Kidney glomerular epithelial cell (primary cell): Measurements from ENCODE around the gene GLYAT.

Experiments
- DNase-seq: peaks from one replicate; lab custom pipeline; 2025; lab: John Stamatoyannopoulos, UW

Gene GLYAT

GRCh38 chr11:58731819-58732218, at the start of gene GLYAT:
Gene GLYAT (minus strand): TSS chr11:58731943. CDS start chr11:58724496, 7,447 bp downstream.
- DNase-seq = no peak

GRCh38 chr11:58781345-58781744, 49.6 kb upstream of the GLYAT start:
- no peak for DNase-seq

GRCh38 chr11:58780578-58780977, 48.8 kb upstream of the GLYAT start:
- no peak for DNase-seq

DNA sequence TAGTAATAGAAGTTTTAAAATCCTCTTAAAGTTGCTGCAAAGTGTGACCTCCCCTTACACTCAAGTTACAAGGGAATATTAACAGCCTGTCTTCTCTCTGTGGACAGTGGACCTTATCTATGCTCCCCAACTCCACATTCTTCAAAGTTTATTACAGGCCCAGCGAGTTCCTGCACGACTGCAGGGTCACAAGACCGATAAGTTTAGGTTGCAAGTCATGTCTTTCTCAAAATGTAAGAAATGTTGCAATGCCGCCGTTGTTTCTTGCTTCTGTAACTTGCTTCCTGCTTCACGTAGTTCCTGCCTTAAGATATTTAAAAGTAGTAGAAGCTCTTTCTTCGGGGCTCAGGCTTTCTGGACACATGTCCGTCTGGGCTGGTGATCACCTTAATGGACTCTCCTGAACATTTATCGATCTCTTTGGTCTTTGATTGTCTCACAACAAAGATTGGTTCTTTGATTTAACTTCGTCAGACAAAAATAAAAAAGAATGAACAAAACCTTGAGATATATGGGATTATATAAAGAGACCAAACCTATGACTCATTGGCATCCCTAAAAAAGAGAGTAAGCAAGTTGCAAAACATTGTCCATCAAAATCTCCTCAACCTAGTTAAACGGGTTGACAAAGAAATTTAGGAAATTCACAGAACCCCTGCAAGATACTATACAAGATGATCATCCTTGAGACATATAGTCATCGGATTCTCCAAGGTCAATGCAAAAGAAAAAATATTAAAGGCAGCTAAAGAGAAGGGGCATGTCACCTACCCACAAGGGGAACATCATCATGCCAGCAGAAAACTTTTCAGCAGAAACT, 45.4 kb upstream of the GLYAT start:
- no peak for DNase-seq

- DNase-seq = no peak
Measured at GRCh38 chr11:58775066-58775708, 43.4 kb upstream of the GLYAT start.

DNA sequence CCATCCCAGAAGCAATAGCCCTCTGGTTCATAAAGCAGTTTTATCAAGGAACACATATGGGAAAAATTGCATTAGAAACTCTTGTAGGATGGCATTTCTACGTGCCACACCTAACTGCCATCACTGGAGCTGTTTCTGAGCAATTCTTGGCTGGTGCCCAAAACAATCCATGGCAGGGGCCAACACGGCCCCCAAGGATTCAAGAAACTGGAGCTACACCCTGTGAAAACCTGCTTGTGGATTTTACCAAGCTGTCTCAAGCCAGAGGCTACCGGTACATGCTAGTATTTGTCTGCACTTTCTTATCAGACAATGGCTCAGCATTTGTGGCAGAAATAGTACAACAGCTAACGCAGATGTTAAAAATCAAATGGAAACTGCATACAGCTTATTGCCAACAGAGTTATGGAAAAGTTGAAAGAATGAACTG, 42.4 kb upstream of the GLYAT start:
- DNase-seq = no peak

DNA sequence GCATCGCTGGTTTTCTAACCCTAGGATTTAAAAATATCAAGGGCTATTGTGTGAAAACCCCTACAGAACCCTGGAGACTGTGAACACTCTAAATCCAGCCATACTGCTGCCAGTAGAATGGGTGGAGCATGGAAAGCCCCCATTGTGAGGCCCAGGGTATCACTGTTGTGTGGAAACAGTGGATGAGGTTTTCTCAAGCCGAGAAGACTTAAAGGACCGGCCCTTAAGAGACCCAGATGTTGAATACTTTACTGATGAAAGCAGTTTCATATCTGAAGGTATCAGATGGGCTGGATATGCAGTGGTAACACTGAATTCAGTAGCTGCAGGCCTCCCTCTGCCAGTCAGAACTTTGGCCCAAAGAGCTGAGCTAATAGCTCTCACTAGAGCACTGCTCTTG, 41.6 kb upstream of the GLYAT start:
- DNase-seq = no peak

DNA sequence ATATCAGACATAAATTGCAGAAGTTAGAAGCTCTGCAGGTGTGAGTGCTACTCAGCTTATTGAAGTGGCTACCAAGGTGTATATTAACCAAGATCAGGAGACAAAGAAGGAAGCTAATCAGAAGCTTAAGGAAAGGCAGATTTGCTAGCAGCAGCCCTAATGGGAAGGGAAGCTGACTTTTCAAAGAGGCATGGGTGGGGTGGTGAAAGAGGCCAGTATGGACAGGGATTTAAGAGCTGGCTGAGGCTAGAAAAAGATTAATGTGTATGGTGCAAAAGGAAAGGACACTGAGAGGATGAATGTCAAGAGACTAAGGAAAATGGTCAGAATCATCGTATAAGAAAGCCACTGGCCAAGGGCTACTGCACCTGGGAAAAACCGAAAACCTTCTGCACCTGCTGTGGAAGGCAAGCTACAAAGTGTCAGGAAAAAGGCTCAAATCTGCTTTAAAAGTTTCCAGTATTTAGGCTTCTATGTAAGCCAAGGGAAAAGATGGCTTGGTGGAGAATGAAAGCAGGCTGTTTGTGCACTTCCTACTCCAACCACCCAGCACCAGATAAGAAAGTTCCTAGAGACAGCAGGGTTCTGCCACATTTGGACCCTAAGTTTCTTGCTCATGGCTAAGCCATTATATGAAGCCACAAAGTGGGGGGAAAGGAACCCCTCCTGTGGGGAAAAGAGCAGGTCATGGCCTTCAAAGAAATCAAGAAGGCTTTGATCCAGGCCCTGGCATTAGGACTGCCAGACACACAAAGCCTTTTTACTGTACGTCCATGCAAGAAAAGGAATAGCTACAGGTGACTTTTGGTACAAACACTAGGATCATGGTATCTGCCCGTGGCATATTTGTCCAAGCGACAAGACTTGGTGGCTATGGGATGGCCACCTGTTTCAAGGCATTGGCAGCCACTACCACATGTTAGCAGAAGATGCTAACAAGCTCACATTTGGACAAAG, 40.9 kb upstream of the GLYAT start:
- no peak for DNase-seq

DNA sequence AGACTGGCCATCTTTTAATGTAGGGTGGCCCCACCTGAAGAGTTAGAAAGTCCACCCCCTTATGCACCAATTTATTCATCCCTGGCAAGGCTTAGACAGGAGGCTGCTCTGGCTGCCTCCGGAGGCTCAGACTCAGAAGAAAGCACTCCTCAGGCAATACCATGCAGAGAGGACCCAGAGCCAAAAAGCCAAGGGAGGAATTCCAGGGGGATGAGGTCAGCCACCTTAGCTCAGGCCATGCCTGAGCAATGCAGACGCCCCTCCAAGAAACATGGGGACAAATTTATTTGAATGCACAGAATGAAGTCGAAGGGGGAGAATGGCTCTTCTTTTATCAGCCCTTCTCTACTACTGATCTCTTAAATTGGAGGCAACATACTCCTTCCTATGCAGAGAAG, 39.7 kb upstream of the GLYAT start:
- DNase-seq = no peak

GRCh38 chr11:58770627-58771457, 39.1 kb upstream of the GLYAT start:
- no peak for DNase-seq

GRCh38 chr11:58770166-58770565, 38.4 kb upstream of the GLYAT start:
- DNase-seq = no peak

GRCh38 chr11:58769308-58769707, 37.6 kb upstream of the GLYAT start:
- no peak for DNase-seq

GRCh38 chr11:58768137-58768536, 36.4 kb upstream of the GLYAT start:
- no peak for DNase-seq

- DNase-seq = no peak
Measured at GRCh38 chr11:58765078-58765477, 33.3 kb upstream of the GLYAT start.

DNA sequence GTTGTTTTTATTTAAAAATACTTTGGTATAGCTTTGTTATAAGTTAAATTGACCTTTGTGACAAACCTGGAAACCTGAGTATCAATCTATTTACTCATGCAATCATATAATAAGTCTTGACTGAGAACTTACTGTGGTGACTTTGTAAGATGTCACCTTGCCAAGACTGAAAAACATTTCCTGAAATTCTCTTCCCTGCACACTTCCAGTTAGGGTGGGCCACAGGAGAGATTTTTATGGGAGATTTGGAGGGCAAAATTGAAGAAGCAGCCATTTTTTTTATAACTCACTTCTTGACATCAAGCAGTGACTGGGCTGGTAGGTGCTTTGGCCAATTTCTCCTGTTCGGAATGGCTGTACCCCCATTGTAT, 31.4 kb upstream of the GLYAT start:
- DNase-seq = no peak

DNA sequence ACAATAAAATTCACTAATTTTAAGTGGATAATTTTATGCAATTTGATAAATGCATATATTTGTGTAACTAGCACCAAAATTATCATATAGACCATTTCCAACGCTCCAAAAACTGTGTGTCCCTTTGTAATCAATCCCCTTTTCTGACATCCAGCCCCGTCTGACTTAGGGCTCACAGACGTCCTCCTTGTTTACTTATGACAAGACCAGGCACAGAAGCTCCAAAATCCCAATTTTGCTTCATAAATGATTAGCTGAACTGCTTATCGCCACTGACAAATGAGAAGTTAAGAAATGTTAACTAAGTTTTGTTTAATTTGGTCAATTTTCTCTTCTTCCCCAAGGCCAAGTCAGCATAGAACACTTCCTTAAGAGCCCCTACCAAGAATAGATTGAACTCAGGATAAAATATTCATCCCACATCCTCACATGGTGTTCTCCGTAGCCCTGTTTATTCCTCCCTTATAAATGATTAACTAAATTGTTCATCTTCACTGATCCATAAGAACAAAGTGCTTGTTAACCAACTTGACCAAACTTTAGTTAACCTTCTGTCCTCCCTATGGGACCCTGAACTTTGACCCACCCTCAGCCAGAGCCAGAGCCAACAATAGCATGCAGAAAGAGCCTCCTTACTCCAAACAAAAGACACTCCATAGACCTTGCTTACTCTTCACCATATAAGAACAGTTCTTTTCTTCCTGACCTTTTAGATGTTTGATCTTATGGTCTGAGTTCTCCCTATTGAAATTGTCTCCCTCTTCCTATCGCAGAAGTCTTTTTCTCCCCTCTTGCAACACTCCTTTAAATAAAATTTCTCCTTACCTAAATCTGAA, 30.8 kb upstream of the GLYAT start:
- peak; percentile 80 for DNase-seq

DNA sequence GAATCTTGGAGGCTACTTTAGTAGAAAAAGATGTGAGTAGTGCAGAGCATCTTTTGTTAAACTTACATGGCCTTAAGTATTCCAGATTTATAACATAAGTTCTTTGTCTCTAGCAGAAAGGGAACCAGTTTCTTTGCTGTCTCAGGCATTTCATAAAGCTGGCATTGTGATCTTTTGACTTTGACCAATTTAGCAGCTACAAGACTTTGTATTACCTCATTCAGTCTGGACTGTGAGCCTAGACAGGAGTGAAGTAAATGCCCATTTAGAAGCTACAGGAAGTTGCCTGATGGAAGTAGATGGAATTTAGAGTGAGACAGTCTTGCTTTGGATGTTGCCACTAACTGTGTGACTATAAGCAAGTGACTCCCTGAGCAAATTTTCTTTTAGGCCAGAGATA, 25.7 kb upstream of the GLYAT start:
- no peak for DNase-seq

GRCh38 chr11:58745705-58746364, 14.1 kb upstream of the GLYAT start:
- no peak for DNase-seq

- DNase-seq = no peak
Measured at GRCh38 chr11:58744988-58745704, 13.4 kb upstream of the GLYAT start.
